ENCODE data around the gene EPB41L2.

DNA sequence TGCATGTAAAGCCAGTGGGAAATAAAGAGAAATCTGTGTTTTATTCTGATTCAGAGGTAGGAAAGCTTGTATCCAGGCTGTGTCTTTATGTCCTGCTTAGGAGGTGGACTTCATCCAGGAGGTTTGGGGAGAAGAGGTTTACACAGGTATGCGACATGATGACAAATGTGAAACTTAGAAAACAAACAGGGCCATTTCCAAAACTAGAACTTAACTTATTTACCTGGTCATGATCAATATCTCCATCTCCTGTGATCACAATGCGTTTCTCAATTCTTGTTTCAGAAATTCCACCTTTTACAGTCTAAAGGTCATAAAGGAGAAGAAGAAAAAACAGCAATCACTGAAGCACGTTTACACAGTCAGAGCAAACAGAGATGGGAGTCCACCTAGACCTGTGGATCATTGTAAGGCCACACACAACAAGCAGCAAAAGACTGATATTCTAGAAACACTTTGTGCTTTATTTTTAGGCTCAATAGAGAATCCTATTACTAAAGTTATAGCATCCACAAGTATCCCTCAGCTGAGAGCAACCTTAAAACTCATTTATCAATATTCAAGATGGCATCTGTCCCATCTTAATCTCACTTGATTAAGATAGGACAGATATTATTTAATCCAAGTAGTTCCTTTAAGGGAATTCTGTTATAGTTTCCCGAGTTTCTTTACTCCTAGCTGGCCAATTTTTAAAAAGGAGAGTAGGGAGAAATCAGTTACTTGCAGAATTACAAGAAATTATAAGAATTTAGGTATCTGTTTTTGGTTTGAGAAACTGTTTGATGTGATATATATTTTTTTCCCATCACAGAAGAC is 199.4 kb downstream of the EPB41L2 start:
- TF ChIP-seq CTCF (IDR thresholded peaks at IDR 0.05) (no peak), EZH2 (IDR thresholded peaks at IDR 0.05) (no peak)
